ENCODE results near the gene AKAP13.
"Not testable (repeated sequence)": the region's sequence is repeated elsewhere in the genome, so short reads cannot be mapped to it uniquely, and the experiment has no call there.

Gene AKAP13

GRCh38 chr15:85412956-85413854 is 32.8 kb downstream of the AKAP13 start:
- peak; percentile 80 for DNase-seq

- no peak for DNase-seq
Observed at GRCh38 chr15:85414037-85414436, 33.6 kb downstream of the AKAP13 start.

- DNase-seq: peak; percentile 51
Observed at GRCh38 chr15:85414495-85414894, 34.1 kb downstream of the AKAP13 start.

GRCh38 chr15:85414991-85415390 is 34.6 kb downstream of the AKAP13 start:
- DNase-seq: no peak

GRCh38 chr15:85415783-85416182 is 35.4 kb downstream of the AKAP13 start:
- no peak for DNase-seq

- no peak for DNase-seq
Observed at GRCh38 chr15:85417276-85417675, 36.9 kb downstream of the AKAP13 start.

- no peak for DNase-seq
Observed at GRCh38 chr15:85419161-85419560, 38.8 kb downstream of the AKAP13 start.

- no peak for DNase-seq
Observed at GRCh38 chr15:85421116-85421925, 40.9 kb downstream of the AKAP13 start.

GRCh38 chr15:85422607-85423006 is 42.2 kb downstream of the AKAP13 start:
- DNase-seq: no peak

GRCh38 chr15:85423256-85423655 is 42.9 kb downstream of the AKAP13 start:
- no peak for DNase-seq

- DNase-seq: no peak
Observed at GRCh38 chr15:85424154-85424553, 43.8 kb downstream of the AKAP13 start.

- DNase-seq: no peak
Observed at GRCh38 chr15:85426481-85426880, 46.1 kb downstream of the AKAP13 start.

- no peak for DNase-seq
Observed at GRCh38 chr15:85427286-85428028, 47.1 kb downstream of the AKAP13 start.

GRCh38 chr15:85429522-85429921 is 49.1 kb downstream of the AKAP13 start:
- DNase-seq: no peak

- no peak for DNase-seq
Observed at GRCh38 chr15:85430406-85431204, 50.2 kb downstream of the AKAP13 start.

- DNase-seq: no peak
Observed at GRCh38 chr15:85439996-85440395, 59.6 kb downstream of the AKAP13 start.

GRCh38 chr15:85440451-85440850 is 60.0 kb downstream of the AKAP13 start:
- DNase-seq: no peak

GRCh38 chr15:85441854-85442253 is 61.5 kb downstream of the AKAP13 start:
- not testable (repeated sequence) for DNase-seq

GRCh38 chr15:85443046-85443445 is 62.6 kb downstream of the AKAP13 start:
- DNase-seq: no peak

GRCh38 chr15:85443593-85444087 is 63.2 kb downstream of the AKAP13 start:
- peak; percentile 49 for DNase-seq

- no peak for DNase-seq
Observed at GRCh38 chr15:85444122-85444745, 63.8 kb downstream of the AKAP13 start.

- DNase-seq: no peak
Observed at GRCh38 chr15:85445361-85445760, 65.0 kb downstream of the AKAP13 start.

Measured in CD4-positive, alpha-beta T cell treated with Interleukin-17A for 1 hour (primary cell).